ENCODE results near the gene LRRC59. TPM values are rescaled to one million over a fixed set of nuclear protein-coding genes. Genes with fewer than 3 reads are reported as not detected.
A peak's percentile ranks its signal among the peaks of the same experiment; 100 is the strongest.

Gene LRRC59
- total RNA-seq, 1 experiment from 2014 or later, result 221 TPM

DNA sequence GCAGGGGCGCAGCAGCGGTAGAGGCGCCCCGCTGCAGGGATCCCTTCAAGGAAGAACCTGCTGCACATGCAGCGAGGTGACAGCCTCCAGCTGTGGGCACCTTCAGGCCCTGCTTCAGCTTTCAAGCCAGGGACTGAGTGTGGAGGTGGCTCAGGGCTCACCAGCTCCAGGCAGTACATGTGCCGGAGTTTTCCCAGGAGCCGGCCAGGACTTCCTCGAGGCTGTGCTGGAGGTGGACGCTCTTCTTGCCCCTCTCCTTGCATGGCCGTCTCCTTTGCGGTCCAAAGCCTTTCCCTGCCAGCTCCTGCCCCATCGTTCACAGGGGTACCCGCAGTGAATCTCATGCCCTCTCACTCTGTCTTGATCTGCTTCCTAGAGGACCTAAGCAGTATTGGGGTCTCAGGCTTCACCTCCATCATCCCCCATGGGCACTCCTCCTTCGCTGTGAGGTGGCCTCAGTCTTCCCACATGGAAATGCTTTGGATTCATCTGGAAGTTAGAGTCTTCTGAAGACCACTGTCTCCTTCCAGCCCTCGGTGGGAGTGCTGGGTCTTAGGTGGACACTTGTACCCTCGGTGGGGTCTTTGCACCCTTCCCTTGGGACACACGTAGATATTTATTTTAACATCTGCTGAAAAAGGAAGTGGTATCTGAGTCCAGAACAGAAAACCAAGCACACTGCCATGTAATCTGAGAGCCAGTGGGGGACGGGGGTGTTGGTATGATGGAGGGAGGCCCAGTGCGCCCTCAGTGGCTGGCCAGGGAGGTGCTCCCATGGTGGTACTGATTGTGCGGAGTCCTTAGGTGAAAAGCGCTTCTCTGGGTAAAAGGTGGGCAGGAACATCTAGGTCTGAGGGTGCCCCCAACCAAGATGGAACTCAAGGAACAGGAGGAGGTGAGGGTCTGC is 44.4 kb downstream of the LRRC59 start:
- Histone ChIP-seq H3K27ac (ENCODE audit: low read depth, low read length) (no peak overlapping the region; the same call in 1 of the 2 replicates), H4K20me1 (ENCODE audit: insufficient read depth) (no peaks in the 10 kb centered on the region), H3K9ac (ENCODE audit: low read length) (no peak overlapping the region), H2AFZ (ENCODE audit: low read depth, low read length, poor library complexity, severe bottlenecking) (no peak overlapping the region), H3K9me2 (ENCODE audit: insufficient read depth) (no peaks in the 10 kb centered on the region), H3K4me1 (ENCODE audit: control insufficient read depth in 1 of 2, insufficient read depth in 2 of 2, low read length in 2 of 2) (peaks cover 0 to 8% of the 10 kb centered on the region in 2 experiments; a peak in 1 of 4 replicates), H3K9me3 (ENCODE audit: control insufficient read depth in 1 of 2, insufficient read depth in 1 of 2, low read depth in 1 of 2, low read length in 2 of 2) (no peaks in the 10 kb centered on the region), H3K27me3 (ENCODE audit: insufficient read depth, low read length) (no peaks in the 10 kb centered on the region), H3K4me3 (replicated peaks in 1 of 2; ENCODE audit: low read depth in 1 of 2, low read length in 2 of 2) (no peak overlapping the region), H3K4me2 (ENCODE audit: low read length) (no peak overlapping the region), H3K36me3 (ENCODE audit: control insufficient read depth in 1 of 2, insufficient read depth in 2 of 2, low read length in 2 of 2) (peaks cover 30 to 40% of the 10 kb centered on the region in 2 experiments; a peak in 3 of 4 replicates), H3K79me2 (ENCODE audit: insufficient read depth, low read length) (peaks cover 34% of the 10 kb centered on the region)
- ChIA-PET CTCF (interaction anchor here (1.4 to 2.4 kb wide), 2 partner anchors 9 to 153 kb away, joined by 3 to 9 read pairs; no protein-coding TSS in a partner anchor), POLR2A (interaction anchor here (0.9 kb wide), 1 partner anchor 250 kb away, joined by 3 read pairs; no protein-coding TSS in a partner anchor), RAD21 (ENCODE audit: low non-redundant PET in 1 of 2, low total read pairs in 2 of 2, uncharacterized antibody in 2 of 2, unreplicated experiment in 2 of 2) (no interaction called here)
- TF ChIP-seq RAD21 (IDR thresholded peaks at IDR 0.05; ENCODE audit: low read depth) (no peak), ELF1 (IDR thresholded peaks at IDR 0.05; ENCODE audit: borderline replicate concordance, low read depth) (no peak)
- no peak for DNase-seq (ENCODE audit: low read depth, low spot score)
- no TSS peak for BruUV-seq (replicated peaks)
- ATAC-seq, result no peak
- intact Hi-C loops (cut with micrococcal nuclease), result no loop called here

DNA sequence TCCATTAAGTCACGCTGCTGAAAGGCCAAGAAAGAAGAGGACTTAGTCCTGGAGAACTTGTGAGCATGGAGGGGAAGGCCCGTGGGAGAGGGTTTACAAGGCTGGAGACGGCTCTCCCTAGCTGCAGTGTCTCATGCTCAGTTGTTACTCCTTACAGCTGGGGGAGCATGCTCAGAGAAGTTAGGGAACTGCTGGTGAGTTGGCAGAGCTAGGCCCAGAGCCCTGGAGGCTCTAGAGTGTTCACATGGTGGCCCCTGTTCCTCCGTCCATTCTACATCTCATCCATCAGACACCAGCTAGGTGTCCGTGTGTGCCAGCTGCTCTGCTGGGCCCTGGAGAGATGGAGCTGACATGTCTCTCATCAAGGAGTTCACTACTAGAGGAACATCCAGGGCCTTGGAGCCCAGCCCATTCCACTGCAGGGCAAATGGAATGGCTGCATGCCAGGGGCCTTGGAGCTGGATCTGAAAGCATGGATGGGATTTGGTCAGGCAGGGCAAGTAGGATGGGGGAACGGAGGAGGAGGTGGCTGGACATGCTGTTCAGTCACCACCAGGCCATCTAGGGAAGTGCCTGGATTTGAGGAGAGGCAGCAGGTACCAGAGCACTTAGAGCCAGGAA is 45.1 kb downstream of the LRRC59 start:
- H3K79me2 ChIP-seq (ENCODE audit: insufficient read depth, low read length), result peaks cover 42% of the 10 kb centered on the region
- H3K9me2 ChIP-seq (ENCODE audit: insufficient read depth), result no peaks in the 10 kb centered on the region
- ChIA-PET RAD21 (ENCODE audit: low non-redundant PET in 1 of 2, low total read pairs in 2 of 2, uncharacterized antibody in 2 of 2, unreplicated experiment in 2 of 2) (no interaction called here), POLR2A (interaction anchor here (0.9 kb wide), 1 partner anchor 251 kb away, joined by 3 read pairs; no protein-coding TSS in a partner anchor), CTCF (interaction anchor here (2.4 kb wide), 1 partner anchor 10 kb away, joined by 9 read pairs; no protein-coding TSS in a partner anchor)
- no peaks in the 10 kb centered on the region for H3K9me3 ChIP-seq (ENCODE audit: control insufficient read depth in 1 of 2, insufficient read depth in 1 of 2, low read depth in 1 of 2, low read length in 2 of 2)
- H4K20me1 ChIP-seq (ENCODE audit: insufficient read depth), result no peaks in the 10 kb centered on the region
- ATAC-seq (no peak), DNase-seq (ENCODE audit: low read depth, low spot score) (no peak)
- H3K27me3 ChIP-seq (ENCODE audit: insufficient read depth, low read length), result no peaks in the 10 kb centered on the region
- H3K4me1 ChIP-seq (ENCODE audit: control insufficient read depth in 1 of 2, insufficient read depth in 2 of 2, low read length in 2 of 2), result peaks cover 5 to 16% of the 10 kb centered on the region in 2 experiments
- intact Hi-C loops (cut with micrococcal nuclease), result no loop called here
- peaks cover 25 to 35% of the 10 kb centered on the region in 2 experiments; a peak in 3 of 4 replicates for H3K36me3 ChIP-seq (ENCODE audit: control insufficient read depth in 1 of 2, insufficient read depth in 2 of 2, low read length in 2 of 2)
- no peak overlapping the region; the same call in 1 of the 2 replicates for H3K27ac ChIP-seq (ENCODE audit: low read depth, low read length)
- no peak for TF ChIP-seq EZH2 (IDR thresholded peaks at IDR 0.05)
- 0 out of 2 replicates have a peak, but pooled peaks have one; percentile 28 for TF ChIP-seq POLR2AphosphoS5 (IDR thresholded peaks at IDR 0.05; ENCODE audit: low read depth, low read length)
- H2AFZ ChIP-seq (ENCODE audit: low read depth, low read length, poor library complexity, severe bottlenecking), result no peak overlapping the region
- H3K9ac ChIP-seq (ENCODE audit: low read length), result no peak overlapping the region
- no peak overlapping the region for H3K4me3 ChIP-seq (replicated peaks in 1 of 2; ENCODE audit: low read depth in 1 of 2, low read length in 2 of 2)
- BruUV-seq (replicated peaks), result no TSS peak
- no peak overlapping the region for H3K4me2 ChIP-seq (ENCODE audit: low read length)
